HG03280 (cell line): ENCODE measurements around the gene TICAM1.
"Not testable (repeated sequence)": the region's sequence is repeated elsewhere in the genome, so short reads cannot be mapped to it uniquely, and the experiment has no call there.

Experiments used
- ATAC-seq: cut with Tn5 transposase; IDR thresholded peaks from one replicate; pipeline ENCODE4 v1.9.1; 2021; ENCODE audit warnings: mild to moderate bottlenecking, moderate library complexity; ENCODE audit not compliant: unreplicated experiment

TICAM1 gene

GRCh38 chr19:4831304-4831978 is at the start of gene TICAM1:
Gene TICAM1, minus strand, starts transcription at chr19:4831712. Its CDS starts 13,335 bp downstream, at chr19:4818377.
- peak; percentile 78 for ATAC-seq

GRCh38 chr19:4879041-4879440 is 47.5 kb upstream of the TICAM1 start:
- ATAC-seq, result no peak

- no peak for ATAC-seq
These were observed 47.0 kb upstream of the TICAM1 start for GRCh38 chr19:4878491-4878968.

GRCh38 chr19:4877753-4878490 is 46.4 kb upstream of the TICAM1 start:
- ATAC-seq, result no peak

- no peak for ATAC-seq
These were observed 42.4 kb upstream of the TICAM1 start for GRCh38 chr19:4873930-4874329.

- no peak for ATAC-seq
These were observed 40.2 kb upstream of the TICAM1 start for GRCh38 chr19:4871711-4872110.

GRCh38 chr19:4870025-4870700 is 38.7 kb upstream of the TICAM1 start:
- no peak for ATAC-seq

GRCh38 chr19:4868286-4868834 is 36.8 kb upstream of the TICAM1 start:
- no peak for ATAC-seq

- ATAC-seq, result peak; percentile 89
These were observed 36.2 kb upstream of the TICAM1 start, which contains the start of gene PLIN3 for GRCh38 chr19:4867534-4868285. Gene PLIN3, minus strand, starts transcription at chr19:4867667. Its CDS starts 6,273 bp downstream, at chr19:4861394.

GRCh38 chr19:4866595-4867424 is 35.3 kb upstream of the TICAM1 start:
- ATAC-seq, result no peak

- ATAC-seq, result no peak
These were observed 29.6 kb upstream of the TICAM1 start for GRCh38 chr19:4861147-4861546.

GRCh38 chr19:4859697-4860096 is 28.2 kb upstream of the TICAM1 start:
- ATAC-seq, result no peak

- ATAC-seq, result not testable (repeated sequence)
These were observed 25.0 kb upstream of the TICAM1 start for GRCh38 chr19:4856468-4856867.

- not testable (repeated sequence) for ATAC-seq
These were observed 22.0 kb upstream of the TICAM1 start for GRCh38 chr19:4853506-4853905.

GRCh38 chr19:4852484-4852883 is 21.0 kb upstream of the TICAM1 start:
- no peak for ATAC-seq

- ATAC-seq, result no peak
These were observed 20.2 kb upstream of the TICAM1 start for GRCh38 chr19:4851551-4852290.

- ATAC-seq, result no peak
These were observed 17.5 kb upstream of the TICAM1 start for GRCh38 chr19:4849019-4849418.

- ATAC-seq, result no peak
These were observed 15.9 kb upstream of the TICAM1 start for GRCh38 chr19:4847190-4847973.
